BLaER1 (cell line): ENCODE measurements around the gene BRMS1L.

Source experiments
- H3K27ac ChIP-seq: shearing (Covaris generic); formaldehyde crosslinking; 2 replicates; pipeline ENCODE4 v1.8.1; 2022
- H3K27me3 ChIP-seq: shearing (Covaris generic); formaldehyde crosslinking; 2 replicates; pipeline ENCODE4 v1.8.1; 2022
- H3K36me3 ChIP-seq: shearing (Covaris generic); formaldehyde crosslinking; 2 replicates; pipeline ENCODE4 v1.8.1; 2022
- H3K4me1 ChIP-seq: shearing (Covaris generic); formaldehyde crosslinking; 2 replicates; pipeline ENCODE4 v1.8.1; 2022
- H3K4me2 ChIP-seq: shearing (Covaris generic); formaldehyde crosslinking; 2 replicates; pipeline ENCODE4 v1.8.1; 2022
- H3K4me3 ChIP-seq: shearing (Covaris generic); formaldehyde crosslinking; 2 replicates; pipeline ENCODE4 v1.8.1; 2022
- H3K9ac ChIP-seq: shearing (Covaris generic); formaldehyde crosslinking; 2 replicates; pipeline ENCODE4 v1.8.1; 2022
- H3K9me3 ChIP-seq: shearing (Covaris generic); formaldehyde crosslinking; 2 replicates; pipeline ENCODE4 v1.8.1; 2022
- H4K20me1 ChIP-seq: shearing (Covaris generic); formaldehyde crosslinking; 2 replicates; pipeline ENCODE4 v1.8.1; 2022
- Cebpa-rat ChIP-seq: shearing (Covaris generic); IDR thresholded peaks from 2 replicates; pipeline ENCODE4 v1.8.1; 2022

The BRMS1L gene

DNA sequence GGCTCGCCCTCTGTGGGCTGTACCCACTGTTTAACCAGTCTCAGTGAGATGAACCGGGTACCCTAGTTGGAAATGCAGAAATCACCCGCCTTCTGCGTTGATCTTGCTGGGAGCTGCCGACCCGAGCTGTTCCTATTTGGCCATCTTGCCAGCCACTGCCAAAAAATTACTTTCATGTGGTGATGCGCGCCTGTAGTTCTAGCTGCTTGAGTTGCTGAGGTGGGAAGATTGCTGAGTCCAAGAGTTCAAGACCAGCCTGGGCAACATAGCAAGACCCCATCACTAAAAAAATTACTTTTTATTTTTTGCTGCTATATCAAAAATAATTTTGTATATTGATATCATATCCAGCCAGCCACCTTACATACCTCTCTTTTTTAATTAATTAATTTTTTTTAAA is 18.4 kb downstream of the BRMS1L start:
- TF ChIP-seq Cebpa-rat: no peak
- Histone ChIP-seq H3K4me3 (no peak overlapping the region), H3K27me3 (no peaks in the 10 kb centered on the region), H4K20me1 (no peaks in the 10 kb centered on the region), H3K4me2 (no peak overlapping the region), H3K4me1 (no peaks in the 10 kb centered on the region), H3K27ac (no peak overlapping the region), H3K36me3 (peaks cover 66% of the 10 kb centered on the region), H3K9me3 (peaks cover 44% of the 10 kb centered on the region), H3K9ac (no peak overlapping the region)

DNA sequence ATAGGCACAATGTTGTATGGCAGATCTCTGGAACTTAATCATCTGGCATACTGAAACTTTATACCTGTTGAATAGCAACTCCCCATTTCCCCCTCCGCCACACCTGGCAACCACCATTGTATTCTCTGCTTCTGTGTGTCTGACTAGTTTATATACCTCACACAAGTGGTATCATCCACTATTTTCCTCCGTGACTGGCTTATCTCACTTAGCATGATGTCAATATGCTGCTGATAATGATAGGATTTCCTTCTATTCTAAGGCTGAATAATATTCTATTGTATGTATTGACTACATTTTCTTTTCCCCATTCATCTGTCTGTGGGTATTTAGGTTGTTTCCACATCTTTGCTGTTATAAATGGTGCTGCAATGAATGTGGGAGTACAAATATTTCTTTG is 21.5 kb downstream of the BRMS1L start:
- Histone ChIP-seq H3K9ac (no peak overlapping the region), H3K4me1 (no peaks in the 10 kb centered on the region), H3K4me3 (no peak overlapping the region), H3K4me2 (no peak overlapping the region), H3K36me3 (peaks cover 61% of the 10 kb centered on the region), H3K27ac (no peak overlapping the region), H3K27me3 (no peaks in the 10 kb centered on the region), H3K9me3 (peaks cover 27% of the 10 kb centered on the region), H4K20me1 (no peaks in the 10 kb centered on the region)
- no peak for TF ChIP-seq Cebpa-rat

DNA sequence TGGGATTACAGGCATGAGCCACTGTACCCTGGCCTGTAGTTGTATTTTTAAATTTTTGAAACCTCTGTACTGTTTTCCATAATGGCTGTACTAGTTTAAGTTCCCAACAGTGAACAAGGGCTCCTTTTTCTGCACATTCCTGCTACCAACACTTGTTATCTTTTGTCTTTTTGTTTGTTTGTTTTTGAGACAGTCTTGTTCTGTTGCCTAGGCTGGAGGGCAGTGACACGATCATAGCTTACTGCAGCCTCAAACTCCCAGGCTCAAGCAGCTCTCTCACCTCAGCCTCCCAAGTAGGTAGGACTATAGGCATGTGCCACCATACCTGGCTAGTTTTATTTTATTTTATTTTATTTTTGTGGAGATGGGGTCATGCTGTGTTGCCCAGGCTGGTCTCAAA is 23.0 kb downstream of the BRMS1L start:
- Histone ChIP-seq H4K20me1 (no peaks in the 10 kb centered on the region), H3K27me3 (no peaks in the 10 kb centered on the region), H3K4me3 (no peak overlapping the region), H3K9me3 (peaks cover 15% of the 10 kb centered on the region), H3K27ac (no peak overlapping the region), H3K4me1 (no peaks in the 10 kb centered on the region), H3K36me3 (peaks cover 47% of the 10 kb centered on the region), H3K4me2 (no peak overlapping the region), H3K9ac (no peak overlapping the region)
- no peak for TF ChIP-seq Cebpa-rat

DNA sequence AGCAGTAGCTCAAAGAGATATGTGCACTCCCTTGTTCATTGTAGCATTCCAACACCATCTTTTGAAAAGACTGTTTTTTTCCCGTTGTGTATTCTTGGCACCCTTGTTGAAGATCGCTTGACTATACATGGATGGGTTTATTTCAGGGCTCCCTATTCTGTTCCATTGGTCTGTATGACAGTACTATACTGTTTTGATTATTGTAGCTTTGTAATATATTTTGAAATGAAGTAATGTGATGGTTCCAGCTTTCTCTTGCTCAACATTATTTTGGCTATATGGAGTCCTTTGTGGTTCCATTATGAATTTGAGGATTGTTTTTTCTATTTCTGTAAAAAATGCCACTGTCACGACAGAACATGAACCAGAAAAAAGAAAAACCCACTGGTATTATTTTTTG is 25.7 kb downstream of the BRMS1L start:
- peaks cover 21% of the 10 kb centered on the region for H3K4me1 ChIP-seq
- H3K36me3 ChIP-seq: peaks cover 28% of the 10 kb centered on the region
- H3K4me3 ChIP-seq: no peak overlapping the region
- no peak overlapping the region for H3K4me2 ChIP-seq
- TF ChIP-seq Cebpa-rat: no peak
- no peak overlapping the region for H3K27ac ChIP-seq
- H3K27me3 ChIP-seq: no peaks in the 10 kb centered on the region
- H3K9ac ChIP-seq: no peak overlapping the region
- H4K20me1 ChIP-seq: no peaks in the 10 kb centered on the region
- peaks cover 15% of the 10 kb centered on the region for H3K9me3 ChIP-seq

DNA sequence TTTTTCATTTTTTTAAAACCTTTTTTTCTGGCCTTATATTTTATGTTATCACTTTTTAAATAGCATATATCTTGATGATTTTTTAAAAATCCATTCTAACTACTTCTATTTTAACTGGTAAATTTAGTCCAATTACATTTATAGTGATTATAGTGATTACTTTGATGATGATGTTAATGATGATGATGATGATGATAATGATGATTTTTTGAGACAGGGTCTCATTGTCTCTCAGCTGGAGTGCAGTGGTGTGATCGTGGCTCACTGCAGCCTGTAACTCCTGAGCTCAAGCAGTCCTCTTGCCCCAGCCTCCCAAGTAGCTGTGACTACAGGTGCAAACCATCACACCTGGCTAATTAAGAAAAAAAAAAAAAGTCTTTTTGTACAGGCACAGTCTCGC is 27.1 kb downstream of the BRMS1L start:
- no peak overlapping the region for H3K4me2 ChIP-seq
- no peaks in the 10 kb centered on the region for H3K27me3 ChIP-seq
- H3K4me1 ChIP-seq: peaks cover 22% of the 10 kb centered on the region
- no peak overlapping the region for H3K4me3 ChIP-seq
- H3K9ac ChIP-seq: no peak overlapping the region
- no peak overlapping the region for H3K27ac ChIP-seq
- peaks cover 15% of the 10 kb centered on the region for H3K9me3 ChIP-seq
- H4K20me1 ChIP-seq: no peaks in the 10 kb centered on the region
- no peak for TF ChIP-seq Cebpa-rat
- H3K36me3 ChIP-seq: peaks cover 28% of the 10 kb centered on the region

DNA sequence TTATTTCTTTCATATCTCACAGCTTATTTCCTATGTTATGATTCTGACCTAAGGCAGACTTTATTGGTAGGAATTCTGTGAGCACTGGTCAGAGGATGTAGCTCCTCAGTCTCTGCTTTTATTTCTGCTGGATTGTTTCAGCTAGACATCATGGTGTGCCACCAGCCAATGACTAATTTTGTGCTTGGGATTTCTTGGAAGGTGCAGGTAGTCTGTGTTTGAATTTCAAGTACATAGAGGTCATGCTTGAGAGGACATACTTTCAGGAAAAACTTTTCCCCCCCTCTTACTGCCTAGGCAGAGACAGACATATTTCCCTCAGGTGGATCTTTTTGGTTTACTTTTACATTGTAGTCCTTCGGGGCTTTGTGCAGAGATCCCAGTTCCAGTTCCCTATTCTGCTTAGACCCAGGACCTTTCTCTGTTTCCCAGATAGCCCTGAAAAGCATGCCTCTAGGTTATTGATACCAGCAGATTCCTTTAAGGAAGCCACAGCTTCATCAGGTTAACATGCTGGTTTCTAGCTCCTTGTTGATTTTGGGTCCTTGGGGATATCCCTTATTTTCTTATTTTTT is 28.6 kb downstream of the BRMS1L start:
- Histone ChIP-seq H3K9ac (no peak overlapping the region), H3K27ac (no peak overlapping the region), H3K36me3 (peaks cover 41% of the 10 kb centered on the region), H3K9me3 (peaks cover 15% of the 10 kb centered on the region), H4K20me1 (no peaks in the 10 kb centered on the region), H3K27me3 (no peaks in the 10 kb centered on the region), H3K4me1 (peaks cover 22% of the 10 kb centered on the region), H3K4me3 (no peak overlapping the region), H3K4me2 (no peak overlapping the region)
- no peak for TF ChIP-seq Cebpa-rat

DNA sequence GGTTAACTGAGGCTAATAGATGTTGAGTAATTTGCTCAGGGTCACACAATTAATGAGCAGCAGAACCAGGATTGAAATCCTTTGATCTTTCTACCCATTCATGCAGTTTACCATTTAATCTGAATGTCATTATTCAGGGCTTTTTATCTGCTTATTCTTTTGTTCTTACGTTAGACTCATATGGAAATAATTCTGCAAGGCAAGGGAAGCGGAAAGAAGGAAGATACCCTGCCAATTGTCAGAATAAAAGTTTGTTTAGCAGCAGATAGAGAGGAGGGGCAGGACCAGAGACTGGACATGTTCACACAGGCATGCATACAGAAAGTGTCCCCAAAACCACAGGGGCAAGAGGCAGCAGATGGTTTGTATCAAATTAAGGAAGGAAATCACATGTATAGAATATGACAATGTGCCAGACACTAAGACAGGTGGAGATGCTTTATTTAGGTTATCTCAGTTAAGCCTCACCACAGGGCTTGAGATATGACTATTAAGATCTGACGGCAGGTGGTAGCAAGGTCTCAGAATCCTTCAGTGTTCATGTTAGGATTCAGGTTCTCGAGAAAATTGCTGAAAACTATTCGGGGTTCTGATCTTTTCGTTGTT is 29.8 kb downstream of the BRMS1L start:
- no peak for TF ChIP-seq Cebpa-rat
- no peaks in the 10 kb centered on the region for H3K27me3 ChIP-seq
- peaks cover 13% of the 10 kb centered on the region for H3K9me3 ChIP-seq
- peaks cover 32% of the 10 kb centered on the region for H3K36me3 ChIP-seq
- peaks cover 22% of the 10 kb centered on the region for H3K4me1 ChIP-seq
- H3K4me2 ChIP-seq: peak overlapping the region; percentile 58
- no peaks in the 10 kb centered on the region for H4K20me1 ChIP-seq
- H3K27ac ChIP-seq: no peak overlapping the region
- no peak overlapping the region; the same call in 1 of the 2 replicates for H3K9ac ChIP-seq
- no peak overlapping the region for H3K4me3 ChIP-seq

DNA sequence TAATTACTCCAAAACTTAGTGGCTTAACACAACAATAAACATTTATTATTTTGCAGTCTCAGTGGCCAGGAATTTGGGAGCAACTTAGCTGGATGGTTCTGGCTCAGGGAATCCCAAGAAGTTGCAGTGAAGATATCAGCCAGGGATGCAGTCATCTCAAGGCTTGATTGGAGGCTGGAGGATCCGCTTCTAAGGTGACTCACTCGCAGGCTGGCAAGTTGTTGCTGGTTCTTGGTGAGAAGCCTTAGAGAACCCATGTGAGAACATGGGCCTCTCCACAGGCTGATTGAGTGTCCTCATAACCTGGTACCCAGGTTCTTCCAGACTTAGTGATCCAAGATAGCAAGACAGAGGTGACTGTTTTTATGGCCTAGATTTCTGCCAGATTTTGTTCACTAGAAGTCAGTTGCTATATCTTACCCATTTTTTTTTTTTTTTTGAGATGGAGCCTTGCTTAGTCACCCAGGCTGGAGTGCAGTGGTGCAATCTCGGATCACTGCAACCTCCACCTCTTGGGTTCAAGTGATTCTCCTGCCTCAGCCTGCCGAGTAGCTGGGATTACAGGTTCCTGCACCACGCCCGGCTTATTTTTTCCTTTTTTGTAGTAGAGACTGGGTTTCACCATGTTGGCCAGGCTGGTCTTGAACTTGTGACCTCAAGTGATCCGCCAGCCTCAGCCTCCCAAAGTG is 32.5 kb downstream of the BRMS1L start:
- no peak for TF ChIP-seq Cebpa-rat
- Histone ChIP-seq H3K9ac (no peak overlapping the region), H3K4me2 (no peak overlapping the region), H3K36me3 (peaks cover 32% of the 10 kb centered on the region), H3K9me3 (no peaks in the 10 kb centered on the region), H4K20me1 (no peaks in the 10 kb centered on the region), H3K27me3 (no peaks in the 10 kb centered on the region), H3K4me3 (no peak overlapping the region), H3K4me1 (peaks cover 22% of the 10 kb centered on the region), H3K27ac (no peak overlapping the region)

DNA sequence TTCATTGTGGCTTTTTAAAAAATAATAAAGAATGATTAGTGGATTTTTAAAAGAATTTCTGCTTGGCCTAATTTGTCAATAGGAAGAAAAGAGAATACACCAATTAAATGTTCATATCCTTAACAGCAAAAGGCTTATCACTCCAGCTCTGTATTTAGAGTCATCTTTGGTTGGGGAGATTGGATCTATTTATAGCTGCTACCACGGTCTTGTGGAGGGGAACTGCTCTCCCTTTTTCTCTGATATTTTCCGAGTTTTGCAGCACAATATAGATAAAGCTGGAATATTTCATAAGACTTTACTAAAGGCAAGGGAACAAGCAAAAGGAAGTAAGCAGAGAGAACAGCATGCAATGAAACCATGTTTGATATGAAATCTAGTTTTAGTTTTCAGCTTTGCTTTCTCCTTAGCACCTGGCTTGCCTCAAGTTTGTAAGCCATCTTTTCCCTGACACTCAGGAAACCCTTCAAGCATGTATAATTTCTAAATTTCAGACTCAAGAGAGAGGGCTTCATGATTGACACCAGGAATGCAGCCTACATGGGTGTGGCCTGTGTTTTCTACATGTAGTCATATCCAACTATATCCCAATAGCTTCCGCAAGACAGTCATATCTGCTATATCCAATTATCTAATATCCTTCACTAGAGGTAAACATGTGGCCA is 35.2 kb downstream of the BRMS1L start:
- no peak overlapping the region for H3K4me2 ChIP-seq
- H3K9ac ChIP-seq: no peak overlapping the region
- H3K9me3 ChIP-seq: no peaks in the 10 kb centered on the region
- TF ChIP-seq Cebpa-rat: no peak
- no peaks in the 10 kb centered on the region for H4K20me1 ChIP-seq
- H3K27ac ChIP-seq: no peak overlapping the region
- no peaks in the 10 kb centered on the region for H3K27me3 ChIP-seq
- peaks cover 49% of the 10 kb centered on the region for H3K36me3 ChIP-seq
- peaks cover 9% of the 10 kb centered on the region for H3K4me1 ChIP-seq
- H3K4me3 ChIP-seq: no peak overlapping the region
